Parathyroid adenoma (tissue), 2 donors: ENCODE data around the gene EGFR.

Experiments
- H2AFZ ChIP-seq: fragments of 300-600 bp; sonication (generic); one replicate; pipeline ENCODE4 v1.7.0; 2017; ENCODE audit warnings: antibody characterized with exemption, mild to moderate bottlenecking
- H3K27ac ChIP-seq: fragments of 300-600 bp; sonication (generic); one replicate; pipeline ENCODE4 v1.7.0; 2017
- H3K27me3 ChIP-seq: fragments of 300-600 bp; sonication (generic); one replicate; pipeline ENCODE4 v1.7.0; 2017; ENCODE audit warnings: low read length; ENCODE audit not compliant: control insufficient read depth, insufficient read depth
- H3K36me3 ChIP-seq: fragments of 300-600 bp; sonication (generic); one replicate; pipeline ENCODE4 v1.7.0; 2017; ENCODE audit warnings: low read length; ENCODE audit not compliant: control insufficient read depth, insufficient read depth
- H3K4me1 ChIP-seq: fragments of 300-600 bp; sonication (generic); one replicate; pipeline ENCODE4 v1.7.0; 2017; ENCODE audit warnings: control low read depth
- H3K4me2 ChIP-seq: fragments of 300-600 bp; sonication (generic); one replicate; pipeline ENCODE4 v1.7.0; 2017; ENCODE audit warnings: low read length
- H3K4me3 ChIP-seq: fragments of 300-600 bp; sonication (generic); one replicate; pipeline ENCODE4 v1.7.0; 2017; ENCODE audit warnings: low read depth, low read length
- H3K79me2 ChIP-seq: fragments of 300-600 bp; sonication (generic); one replicate; pipeline ENCODE4 v1.7.0; 2017; ENCODE audit warnings: control low read depth
- H3K9ac ChIP-seq: fragments of 300-600 bp; sonication (generic); one replicate; pipeline ENCODE4 v1.7.0; 2017; ENCODE audit warnings: mild to moderate bottlenecking
- H3K9me3 ChIP-seq: fragments of 300-600 bp; sonication (generic); one replicate; pipeline ENCODE4 v1.7.0; 2017; ENCODE audit warnings: low read length; ENCODE audit not compliant: control insufficient read depth
- CTCF ChIP-seq: fragments of 300-600 bp; sonication (generic); IDR thresholded peaks from one replicate; pipeline ENCODE4 v1.7.0; 2017; ENCODE audit warnings: antibody characterized with exemption, mild to moderate bottlenecking
- donor health status: primary hyperparathyroidism.

EGFR gene

GRCh38 chr7:54988516-54988915 lies 30.3 kb upstream of the EGFR start:
- Histone ChIP-seq H3K27ac (no peak overlapping the region), H3K4me3 (no peak overlapping the region), H3K9ac (no peak overlapping the region), H3K36me3 (no peaks in the 10 kb centered on the region), H2AFZ (no peak overlapping the region), H3K27me3 (no peaks in the 10 kb centered on the region), H3K79me2 (no peaks in the 10 kb centered on the region), H3K4me2 (no peak overlapping the region), H3K9me3 (no peaks in the 10 kb centered on the region), H3K4me1 (no peaks in the 10 kb centered on the region)
- no peak for TF ChIP-seq CTCF

- Histone ChIP-seq H3K4me2 (no peak overlapping the region), H3K27ac (no peak overlapping the region), H2AFZ (no peak overlapping the region), H3K27me3 (no peaks in the 10 kb centered on the region), H3K79me2 (no peaks in the 10 kb centered on the region), H3K4me3 (no peak overlapping the region), H3K9me3 (no peaks in the 10 kb centered on the region), H3K9ac (no peak overlapping the region), H3K36me3 (no peaks in the 10 kb centered on the region), H3K4me1 (no peaks in the 10 kb centered on the region)
- no peak for TF ChIP-seq CTCF
Observed at GRCh38 chr7:54989453-54990225, 29.2 kb upstream of the EGFR start.

- H3K4me1 ChIP-seq: no peaks in the 10 kb centered on the region
- no peak for TF ChIP-seq CTCF
- no peaks in the 10 kb centered on the region for H3K27me3 ChIP-seq
- no peak overlapping the region for H2AFZ ChIP-seq
- no peaks in the 10 kb centered on the region for H3K36me3 ChIP-seq
- no peak overlapping the region for H3K9ac ChIP-seq
- no peak overlapping the region for H3K27ac ChIP-seq
- H3K9me3 ChIP-seq: no peaks in the 10 kb centered on the region
- no peaks in the 10 kb centered on the region for H3K79me2 ChIP-seq
- H3K4me3 ChIP-seq: no peak overlapping the region
- H3K4me2 ChIP-seq: no peak overlapping the region
Observed at GRCh38 chr7:54991341-54991740, 27.5 kb upstream of the EGFR start.

GRCh38 chr7:54992871-54993475 lies 25.8 kb upstream of the EGFR start:
- no peak overlapping the region for H3K9ac ChIP-seq
- no peaks in the 10 kb centered on the region for H3K36me3 ChIP-seq
- H3K9me3 ChIP-seq: no peaks in the 10 kb centered on the region
- no peak overlapping the region for H3K4me3 ChIP-seq
- no peak overlapping the region for H2AFZ ChIP-seq
- H3K27me3 ChIP-seq: no peaks in the 10 kb centered on the region
- no peak overlapping the region for H3K27ac ChIP-seq
- H3K4me2 ChIP-seq: no peak overlapping the region
- no peak for TF ChIP-seq CTCF
- H3K4me1 ChIP-seq: no peaks in the 10 kb centered on the region
- no peaks in the 10 kb centered on the region for H3K79me2 ChIP-seq

- H3K4me1 ChIP-seq: no peaks in the 10 kb centered on the region
- TF ChIP-seq CTCF: no peak
- no peak overlapping the region for H3K27ac ChIP-seq
- H3K9ac ChIP-seq: no peak overlapping the region
- H3K27me3 ChIP-seq: no peaks in the 10 kb centered on the region
- H3K4me2 ChIP-seq: no peak overlapping the region
- H2AFZ ChIP-seq: no peak overlapping the region
- no peaks in the 10 kb centered on the region for H3K36me3 ChIP-seq
- H3K9me3 ChIP-seq: no peaks in the 10 kb centered on the region
- H3K4me3 ChIP-seq: no peak overlapping the region
- no peaks in the 10 kb centered on the region for H3K79me2 ChIP-seq
Observed at GRCh38 chr7:54995166-54995565, 23.7 kb upstream of the EGFR start.
